ENCODE data around the gene P3H1. TPM values are rescaled to one million over a fixed set of nuclear protein-coding genes. Genes with fewer than 3 reads are reported as not detected.

Gene P3H1
- total and polyA plus RNA-seq, 12 donors = 5.0 to 31.4 (median 9.0) TPM

DNA sequence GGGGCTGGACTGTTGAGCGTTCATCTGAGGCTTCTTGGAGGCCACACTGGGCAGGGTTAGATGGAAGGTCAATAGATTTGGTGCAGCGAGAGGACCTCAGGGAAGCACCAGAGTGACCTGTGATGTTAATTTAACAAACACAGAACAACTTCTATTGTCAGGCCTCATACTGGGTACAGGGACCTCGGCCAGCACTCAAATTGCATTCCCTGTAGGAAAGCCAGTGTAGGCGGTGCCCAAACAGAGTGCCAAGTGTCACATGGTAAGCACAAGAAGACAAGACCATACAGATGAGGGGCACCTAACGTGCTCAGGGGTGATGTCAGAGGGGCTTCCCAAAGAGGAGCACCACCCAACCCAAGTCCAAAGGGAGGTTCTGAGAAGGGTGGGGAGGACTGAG, 19.3 kb upstream of the P3H1 start:
- no peak for DNase-seq

DNA sequence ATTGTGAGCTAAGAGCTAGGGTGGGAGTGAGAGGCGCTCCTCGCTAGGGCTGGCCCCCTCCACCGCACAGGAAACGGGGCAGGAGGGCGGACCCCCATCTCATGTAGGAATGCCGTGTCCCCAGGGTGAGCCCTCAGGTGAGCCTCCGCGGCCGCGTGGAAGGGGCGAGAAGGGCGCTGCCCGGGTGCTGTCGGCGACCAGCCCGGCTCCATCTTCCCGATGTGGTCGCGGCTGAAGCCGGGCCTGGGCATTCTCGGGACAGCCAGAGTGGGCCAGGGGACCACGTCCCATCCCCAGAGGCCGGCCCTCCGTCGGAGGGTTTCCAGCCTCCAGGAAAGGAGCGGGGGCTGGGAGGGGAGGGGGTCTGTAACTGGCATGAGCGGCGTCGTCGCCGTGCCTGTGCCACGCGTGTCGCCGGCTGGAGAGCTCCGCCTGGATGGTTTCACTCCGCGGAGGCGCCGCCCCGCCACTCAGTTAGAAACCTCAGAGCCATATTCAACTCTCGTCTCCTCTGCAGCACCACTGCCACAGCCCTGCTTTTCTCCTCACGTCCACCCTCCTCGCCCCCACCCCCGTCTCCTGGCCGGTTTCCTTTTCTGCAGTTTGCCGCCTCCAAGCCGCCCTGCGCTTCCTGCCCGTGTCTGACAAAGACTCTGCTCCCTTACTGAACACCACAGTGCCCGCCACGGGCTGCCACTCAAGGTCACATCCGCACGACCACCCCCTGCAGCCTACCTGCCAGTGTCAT, 18.3 kb upstream of the P3H1 start, which contains the start of gene TMEM269:
Gene TMEM269, plus strand, starts transcription at position 46 of the 748 bp plus-strand sequence. CDS start 4,903 bp downstream, outside the sequence.
- WGBS, 2 donors = 9% methylated on average over 49 to 54 of the region's 54 CpGs
- intact Hi-C loops (cut with DNase I) = loop anchor here in 1 of 10 donors (10.0 kb wide), 1 partner anchor 290 kb away; no protein-coding TSS in a partner anchor

More for the DNA sequence above, 19.3 kb upstream of the P3H1 start:
- intact Hi-C loops (cut with DNase I) = loop anchor here in 1 of 10 donors (10.0 kb wide), 1 partner anchor 289 kb away; no protein-coding TSS in a partner anchor
- ATAC-seq = peak; percentile 4 to 58 (median 25)
- Histone ChIP-seq H3K4me1 (peaks cover 4 to 20% (median 14%) of the 10 kb centered on the region in 9 donors), H3K27ac (no peak overlapping the region), H3K36me3 (peaks cover 0 to 25% (median 0%) of the 10 kb centered on the region in 9 donors), H3K4me3 (no peak overlapping the region), H3K27me3 (peaks cover 0 to 11% (median 0%) of the 10 kb centered on the region in 7 donors), H3K9me3 (no peaks in the 10 kb centered on the region)
- 74 to 81% methylated on average over 5 of the region's 5 CpGs for WGBS, 2 donors
- TF ChIP-seq, protein P1, sequence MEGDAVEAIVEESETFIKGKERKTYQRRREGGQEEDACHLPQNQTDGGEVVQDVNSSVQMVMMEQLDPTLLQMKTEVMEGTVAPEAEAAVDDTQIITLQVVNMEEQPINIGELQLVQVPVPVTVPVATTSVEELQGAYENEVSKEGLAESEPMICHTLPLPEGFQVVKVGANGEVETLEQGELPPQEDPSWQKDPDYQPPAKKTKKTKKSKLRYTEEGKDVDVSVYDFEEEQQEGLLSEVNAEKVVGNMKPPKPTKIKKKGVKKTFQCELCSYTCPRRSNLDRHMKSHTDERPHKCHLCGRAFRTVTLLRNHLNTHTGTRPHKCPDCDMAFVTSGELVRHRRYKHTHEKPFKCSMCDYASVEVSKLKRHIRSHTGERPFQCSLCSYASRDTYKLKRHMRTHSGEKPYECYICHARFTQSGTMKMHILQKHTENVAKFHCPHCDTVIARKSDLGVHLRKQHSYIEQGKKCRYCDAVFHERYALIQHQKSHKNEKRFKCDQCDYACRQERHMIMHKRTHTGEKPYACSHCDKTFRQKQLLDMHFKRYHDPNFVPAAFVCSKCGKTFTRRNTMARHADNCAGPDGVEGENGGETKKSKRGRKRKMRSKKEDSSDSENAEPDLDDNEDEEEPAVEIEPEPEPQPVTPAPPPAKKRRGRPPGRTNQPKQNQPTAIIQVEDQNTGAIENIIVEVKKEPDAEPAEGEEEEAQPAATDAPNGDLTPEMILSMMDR (IDR thresholded peaks at IDR 0.05) = no peak

DNA sequence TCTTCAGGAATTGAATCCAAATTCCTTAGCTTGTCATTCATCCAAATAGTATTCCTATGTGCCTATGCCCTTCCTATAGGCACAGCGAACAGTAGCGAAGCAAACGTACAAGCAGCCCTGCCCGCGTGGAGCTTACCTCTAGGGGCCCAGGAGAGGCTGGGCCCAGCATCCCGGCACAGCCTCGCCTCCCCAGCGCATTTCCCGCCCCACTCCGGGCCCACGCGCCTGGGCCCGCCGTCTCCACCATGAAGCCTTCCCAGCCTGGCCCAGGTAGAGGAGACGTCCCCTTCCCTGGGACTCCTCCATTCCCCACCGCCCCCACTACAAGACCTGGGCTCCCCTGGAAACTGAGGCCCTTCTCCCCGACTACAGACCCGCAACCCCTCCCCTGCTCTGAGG, 17.7 kb upstream of the P3H1 start:
- H3K27ac ChIP-seq = no peak overlapping the region
- WGBS, 2 donors = 83 to 85% methylated on average over 18 of the region's 18 CpGs

More for the DNA sequence above, 18.3 kb upstream of the P3H1 start, which contains the start of gene TMEM269:
- ATAC-seq (peak; percentile 52 to 64 (median 57)), DNase-seq (peak; percentile 11 to 26)
- TF ChIP-seq, protein P1 (IDR thresholded peaks at IDR 0.05) = no peak
- Histone ChIP-seq H3K27ac (no peak within 1 kb of the TSS), H3K36me3 (peaks cover 0 to 35% (median 8%) of the 10 kb centered on the region in 9 donors), H3K27me3 (peaks cover 0 to 11% (median 0%) of the 10 kb centered on the region in 7 donors), H3K9me3 (no peaks in the 10 kb centered on the region), H3K4me1 (peaks cover 4 to 20% (median 14%) of the 10 kb centered on the region in 9 donors), H3K4me3 (peak within 1 kb of the TSS in 9 of 10 donors; percentile 39 to 64 (median 48))

DNA sequence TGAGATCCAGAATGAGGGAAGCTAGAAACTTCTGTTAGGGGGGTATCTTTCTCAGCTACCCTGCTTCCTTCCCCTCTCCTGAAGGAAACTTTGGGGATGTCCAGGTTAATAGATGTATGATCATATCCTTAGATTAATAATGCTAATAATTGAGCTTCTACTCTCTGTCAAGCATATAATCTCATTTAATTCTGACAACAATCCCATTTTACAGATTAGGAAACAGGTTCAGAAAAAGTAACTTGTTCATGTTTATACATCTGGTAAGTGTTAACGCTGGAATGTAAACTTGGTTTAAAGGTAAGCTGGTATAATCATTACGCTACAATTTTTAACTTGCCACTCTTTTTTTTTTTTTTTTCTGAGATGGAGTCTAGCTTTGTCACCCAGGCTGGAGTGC, 16.3 kb upstream of the P3H1 start:
- peaks cover 0 to 54% (median 8%) of the 10 kb centered on the region in 9 donors for H3K36me3 ChIP-seq
- peaks cover 0 to 11% (median 0%) of the 10 kb centered on the region in 7 donors for H3K27me3 ChIP-seq
- intact Hi-C loops (cut with DNase I) = loop anchor here in 1 of 10 donors (10.0 kb wide), 1 partner anchor 292 kb away; no protein-coding TSS in a partner anchor
- peaks cover 4 to 20% (median 14%) of the 10 kb centered on the region in 9 donors for H3K4me1 ChIP-seq
- H3K4me3 ChIP-seq = no peak overlapping the region
- no peaks in the 10 kb centered on the region for H3K9me3 ChIP-seq
- H3K27ac ChIP-seq = no peak overlapping the region
- TF ChIP-seq, protein P1 (IDR thresholded peaks at IDR 0.05) = no peak
- ATAC-seq = no peak
- WGBS, 2 donors = 99 to 100% methylated on average over 2 of the region's 2 CpGs
- DNase-seq = no peak

More for the DNA sequence above, 17.7 kb upstream of the P3H1 start:
- DNase-seq (no peak), ATAC-seq (peak in 4 of 8 donors; percentile 3 to 39 (median 12))
- TF ChIP-seq, protein P1 (IDR thresholded peaks at IDR 0.05) = no peak
- H3K4me1 ChIP-seq = peaks cover 4 to 20% (median 14%) of the 10 kb centered on the region in 9 donors
- H3K36me3 ChIP-seq = peaks cover 0 to 41% (median 8%) of the 10 kb centered on the region in 9 donors
- H3K27me3 ChIP-seq = peaks cover 0 to 11% (median 0%) of the 10 kb centered on the region in 7 donors
- H3K9me3 ChIP-seq = no peaks in the 10 kb centered on the region
- peak overlapping the region in 7 of 10 donors; percentile 41 to 64 (median 49) for H3K4me3 ChIP-seq
- intact Hi-C loops (cut with DNase I) = loop anchor here in 1 of 10 donors (10.0 kb wide), 1 partner anchor 290 kb away; no protein-coding TSS in a partner anchor

All from heart right ventricle (tissue), 16 donors.